Stomach (tissue), 9 donors: ENCODE measurements around the gene WDR37. TPM values are rescaled to one million over a fixed set of nuclear protein-coding genes. Genes with fewer than 3 reads are reported as not detected.
"Not testable (repeated sequence)": the region's sequence is repeated elsewhere in the genome, so short reads cannot be mapped to it uniquely, and the experiment has no call there.

Source experiments
- DNase-seq, 2 donors: peaks; one replicate each; pipeline versions ENCODE4 v3.0.0 to v3.0.0-alpha.2; 2013 to 2019
- H3K27ac ChIP-seq, 5 donors: fragments of 200-600 bp in 4 of 5; sonication (generic) in 4 of 5; one replicate each; pipeline ENCODE4 v1.5.1; 2013 to 2019; ENCODE audit warnings: mild to moderate bottlenecking in 1 of 5, moderate library complexity in 1 of 5
- H3K27me3 ChIP-seq, 3 donors: fragments of 200-600 bp; sonication (generic); one replicate each; pipeline ENCODE4 v1.5.1; 2017 to 2019; ENCODE audit warnings: mixed run types in 1 of 3
- H3K36me3 ChIP-seq, 4 donors: fragments of 200-600 bp; sonication (generic); 1 replicate in 3 of 4; 2 replicates in 1 of 4; pipeline ENCODE4 v1.5.1; 2016 to 2019
- H3K4me1 ChIP-seq, 4 donors: fragments of 200-600 bp; sonication (generic); one replicate each; pipeline ENCODE4 v1.5.1; 2016 to 2019
- H3K4me3 ChIP-seq, 4 donors: fragments of 200-600 bp; sonication (generic) in 3 of 4; one replicate each; pipeline ENCODE4 v1.5.1; 2016 to 2019; ENCODE audit warnings: mild to moderate bottlenecking in 1 of 4
- H3K9me3 ChIP-seq, 4 donors: fragments of 200-600 bp; sonication (generic); one replicate each; pipeline ENCODE4 v1.5.1; 2016 to 2019
- CTCF ChIP-seq, 7 experiments: fragments of 450-650 bp in 4 of 7; fragments of 200-600 bp in 3 of 7; sonication (generic) in 3 of 7; IDR thresholded peaks; one replicate each; pipeline ENCODE4 v1.5.1; 2016 to 2019; ENCODE audit warnings: antibody characterized with exemption in 7 of 7, control low read depth in 2 of 7, mild to moderate bottlenecking in 1 of 7
- EP300 ChIP-seq: sonication (generic); formaldehyde crosslinking; IDR thresholded peaks from one replicate; pipeline ENCODE4 v1.6.1; 2017; ENCODE audit warnings: antibody characterized with exemption
- POLR2A ChIP-seq, 4 donors: fragments of 450-650 bp; IDR thresholded peaks; one replicate each; pipeline ENCODE4 v1.6.1; 2016; ENCODE audit warnings: antibody characterized with exemption in 4 of 4, control low read depth in 2 of 4, mild to moderate bottlenecking in 1 of 4, moderate library complexity in 1 of 4
- POLR2AphosphoS5 ChIP-seq, 3 donors: sonication (generic); formaldehyde crosslinking; IDR thresholded peaks; one replicate each; pipeline ENCODE4 v1.6.1; 2016; ENCODE audit warnings: antibody characterized with exemption in 3 of 3
- WGBS, 5 donors: extraction: QIAGEN DNeasy Blood & Tissue Kit in 3 of 5; methylation state at CpG; one replicate each; pipeline versions ENCODE4 v1.1.5 to v1.1.7; 2013 to 2018; 5-methylcytosine and 5-hydroxymethylcytosine counted together
- intact Hi-C: fragments of 100-400 bp; cut with DNase I; formaldehyde crosslinking; loops from one replicate; pipeline ENCODE4 v1.15.1; 2023; ENCODE audit warnings: low total_unique reads
- polyA plus RNA-seq, 3 donors: library from polyadenylated mRNA; stranded (reverse); fragments of 200-250 nt; gene quantifications; one replicate each; pipeline ENCODE4 v1.2.3, GENCODE V29; 2013
- total RNA-seq, 5 donors: library from RNA; depleted of rRNA; stranded (reverse); fragments of >200 nt; gene quantifications; one replicate each; pipeline versions ENCODE4 v1.1.0 to v1.2.3, GENCODE V29; 2014 to 2016
- donor health status: healthy with polysubstance abuse.
- donor health status: Bipolar disorder and iron deficiency.
- donor health status: healthy.

The WDR37 gene
- total and polyA plus RNA-seq, 8 donors: 5.3 to 165 (median 12.6) TPM

- intact Hi-C loops: no loop called here
- no peak for DNase-seq
- no peak overlapping the region for H3K4me3 ChIP-seq
- TF ChIP-seq CTCF (IDR thresholded peaks at IDR 0.05) (no peak), POLR2AphosphoS5 (IDR thresholded peaks at IDR 0.05) (no peak), POLR2A (IDR thresholded peaks at IDR 0.05) (no peak), EP300 (no peak)
- peaks cover 6 to 14% (median 9%) of the 10 kb centered on the region in 4 donors for H3K36me3 ChIP-seq
- no peak overlapping the region for H3K27ac ChIP-seq
- no peaks in the 10 kb centered on the region for H3K9me3 ChIP-seq
- no peaks in the 10 kb centered on the region for H3K27me3 ChIP-seq
- peaks cover 30 to 77% (median 36%) of the 10 kb centered on the region in 4 donors for H3K4me1 ChIP-seq
- WGBS, 5 donors: 89 to 97% (median 95%) methylated on average over 7 to 8 of the region's 8 CpGs
Observed at GRCh38 chr10:1059902-1060301, 3.7 kb downstream of the WDR37 start.

DNA sequence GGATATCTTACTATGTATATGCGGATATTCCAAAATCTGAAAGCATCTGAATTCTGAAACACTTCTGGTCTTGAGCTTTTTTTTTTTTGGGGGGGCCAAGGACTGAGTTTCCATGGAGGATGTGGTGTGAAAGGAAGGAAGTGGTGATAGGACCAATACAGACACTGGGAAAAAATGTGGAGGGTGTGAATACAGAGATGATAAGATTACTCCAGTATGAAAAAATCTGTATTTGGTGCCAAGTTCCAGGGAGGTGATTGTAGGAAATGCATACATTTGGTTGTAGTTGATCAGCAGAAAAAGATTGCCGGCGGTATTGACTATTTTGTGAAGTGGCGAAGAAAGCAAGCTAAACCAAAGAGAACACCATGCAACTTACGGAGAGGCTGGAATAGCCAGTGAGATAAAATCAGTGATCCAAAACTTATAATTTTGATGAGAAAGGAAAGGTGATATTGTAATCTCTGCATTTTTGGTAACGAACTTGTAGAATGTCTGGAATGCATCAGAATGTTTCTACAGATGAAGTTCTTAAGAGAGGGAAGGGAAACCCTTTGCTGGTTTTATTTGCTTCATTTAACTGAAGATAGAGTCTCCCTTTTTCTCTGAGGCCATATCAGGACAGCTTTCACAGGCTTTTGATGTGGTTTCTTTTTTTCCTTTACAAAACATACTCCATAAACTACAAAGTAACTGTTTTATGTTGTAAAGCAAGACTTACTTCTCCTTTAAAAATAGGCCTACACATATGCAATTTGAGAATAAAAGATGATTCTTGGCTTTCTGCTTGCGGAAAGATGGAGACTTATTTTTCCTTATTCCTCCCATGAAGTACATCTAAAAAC lies 6.0 kb downstream of the WDR37 start:
- TF ChIP-seq POLR2A (IDR thresholded peaks at IDR 0.05) (no peak), EP300 (no peak), POLR2AphosphoS5 (IDR thresholded peaks at IDR 0.05) (no peak), CTCF (IDR thresholded peaks at IDR 0.05) (no peak)
- no peak for DNase-seq
- 45 to 70% (median 57%) methylated on average over 7 of the region's 7 CpGs for WGBS, 5 donors
- Histone ChIP-seq H3K9me3 (no peaks in the 10 kb centered on the region), H3K4me1 (peaks cover 23 to 68% (median 26%) of the 10 kb centered on the region in 4 donors), H3K36me3 (peaks cover 6 to 14% (median 9%) of the 10 kb centered on the region in 4 donors), H3K27ac (peak overlapping the region in 1 of 5 donors; percentile 1), H3K4me3 (no peak overlapping the region), H3K27me3 (no peaks in the 10 kb centered on the region)
- intact Hi-C loops: no loop called here

GRCh38 chr10:1063232-1063865 lies 7.2 kb downstream of the WDR37 start:
- TF ChIP-seq EP300 (no peak), CTCF (IDR thresholded peaks at IDR 0.05) (no peak), POLR2A (IDR thresholded peaks at IDR 0.05) (no peak), POLR2AphosphoS5 (IDR thresholded peaks at IDR 0.05) (no peak)
- Histone ChIP-seq H3K4me3 (no peak overlapping the region), H3K36me3 (peaks cover 6 to 14% (median 9%) of the 10 kb centered on the region in 4 donors), H3K27me3 (no peaks in the 10 kb centered on the region), H3K27ac (no peak overlapping the region), H3K9me3 (no peaks in the 10 kb centered on the region), H3K4me1 (peaks cover 12 to 56% (median 14%) of the 10 kb centered on the region in 4 donors)
- 79 to 88% (median 86%) methylated on average over 7 of the region's 7 CpGs for WGBS, 5 donors
- intact Hi-C loops: no loop called here
- DNase-seq: no peak

DNA sequence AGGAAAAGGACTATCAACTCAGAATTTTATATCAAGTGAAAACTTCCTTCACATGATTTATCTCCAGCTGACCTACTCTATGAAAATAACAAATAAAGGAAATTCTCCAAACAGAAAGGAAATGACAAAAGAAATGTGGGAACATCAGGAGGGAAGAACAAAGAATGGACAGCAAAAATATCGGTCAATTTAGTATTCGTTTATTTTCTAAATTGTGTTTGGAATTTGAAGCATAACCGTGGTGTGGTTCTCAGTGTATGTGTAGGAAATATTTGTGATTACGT lies 8.7 kb downstream of the WDR37 start:
- WGBS, 5 donors: 88 to 93% (median 91%) methylated on average over 4 of the region's 4 CpGs
- peaks cover 7 to 40% (median 14%) of the 10 kb centered on the region in 4 donors for H3K4me1 ChIP-seq
- TF ChIP-seq POLR2AphosphoS5 (IDR thresholded peaks at IDR 0.05): no peak
- no peak for TF ChIP-seq POLR2A (IDR thresholded peaks at IDR 0.05)
- TF ChIP-seq CTCF (IDR thresholded peaks at IDR 0.05): no peak
- no peak for TF ChIP-seq EP300
- H3K27me3 ChIP-seq: no peaks in the 10 kb centered on the region
- no peaks in the 10 kb centered on the region for H3K9me3 ChIP-seq
- no peak overlapping the region for H3K27ac ChIP-seq
- no peak overlapping the region for H3K4me3 ChIP-seq
- H3K36me3 ChIP-seq: peaks cover 6 to 11% (median 9%) of the 10 kb centered on the region in 4 donors
- no peak for DNase-seq
- intact Hi-C loops: no loop called here

DNA sequence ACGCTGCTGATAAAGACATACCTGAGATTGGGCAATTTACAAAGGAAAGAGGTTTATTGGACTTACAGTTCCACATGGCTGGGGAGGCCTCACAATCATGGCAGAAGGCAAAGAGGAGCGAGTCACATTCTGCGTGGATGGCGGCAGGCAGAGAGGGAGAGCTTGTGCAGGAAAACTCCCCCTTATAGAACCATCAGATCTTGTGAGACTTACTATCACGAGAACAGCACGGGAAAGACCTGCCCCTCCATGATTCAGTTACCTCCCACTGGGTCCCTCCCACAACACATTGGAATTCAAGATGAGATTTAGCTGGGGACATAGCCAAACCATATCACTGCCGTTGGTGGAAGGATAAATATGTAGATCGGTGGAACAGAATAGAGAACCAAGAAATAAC lies 10.5 kb downstream of the WDR37 start:
- 87 to 94% (median 91%) methylated on average over 8 of the region's 8 CpGs for WGBS, 5 donors
- DNase-seq, H3K27ac ChIP-seq, H3K27me3 ChIP-seq, H3K9me3 ChIP-seq, H3K4me3 ChIP-seq, intact Hi-C loops: not testable (repeated sequence)
- Histone ChIP-seq H3K4me1 (peaks cover 2 to 29% (median 12%) of the 10 kb centered on the region in 4 donors), H3K36me3 (peaks cover 6 to 11% (median 9%) of the 10 kb centered on the region in 4 donors)
